Endothelial cell of umbilical vein (primary cell): ENCODE results near the gene LY9. TPM values are rescaled to one million over a fixed set of nuclear protein-coding genes. Genes with fewer than 3 reads are reported as not detected.

Experiments used
- BruUV-seq: library from RNA; stranded (reverse); fragments of 400-500 nt; replicated peaks from 2 replicates; lab custom pipeline; 2021; lab: Mats Ljungman, UMichigan
- CTCF ChIA-PET: fragments of 300-600, 350-600 bp; sonication (Branson Sonifier 250); formaldehyde crosslinking; loops from one replicate; lab custom pipeline; 2021; ENCODE audit warnings: antibody characterized with exemption, inconsistent platforms; lab: Charles Lee
- POLR2A ChIA-PET: fragments of 300-600, 350-600 bp; sonication (Branson Sonifier 250); formaldehyde crosslinking; loops from one replicate; lab custom pipeline; 2021; ENCODE audit warnings: antibody characterized with exemption, inconsistent platforms; lab: Charles Lee
- DNase-seq: peaks from one replicate; pipeline ENCODE4 v3.0.0-alpha.2; 2011; ENCODE audit warnings: low read depth, low spot score
- FAIRE-seq: peaks from 2 replicates; lab custom pipeline; 2011; peaks lifted over from hg19 to GRCh38; lab: Jason Lieb, UNC
- H2AFZ ChIP-seq: 2 replicates; pipeline ENCODE4 v1.6.0; 2012; ENCODE audit warnings: low read depth, low read length, control low read depth, inconsistent platforms
- H3K27ac ChIP-seq: 2 replicates; pipeline ENCODE4 v1.5.1; 2011; ENCODE audit warnings: low read depth, mild to moderate bottlenecking, control low read depth, low read length, moderate library complexity; ENCODE audit not compliant: insufficient read depth
- H3K27me3 ChIP-seq, 2 experiments: 2 replicates each; pipeline versions ENCODE4 v1.6.0 to v1.6.1; 2011; ENCODE audit warnings: low read length in 2 of 2, mixed read lengths in 1 of 2; ENCODE audit not compliant: control insufficient read depth in 2 of 2, insufficient read depth in 2 of 2
- H3K36me3 ChIP-seq, 2 experiments: 2 replicates in 1 of 2; 3 replicates in 1 of 2; pipeline ENCODE4 v1.5.1; 2011; ENCODE audit warnings: low read length in 2 of 2, mild to moderate bottlenecking in 1 of 2, moderate library complexity in 1 of 2; ENCODE audit not compliant: control insufficient read depth in 2 of 2, insufficient read depth in 2 of 2; ENCODE audit errors: extremely low read depth in 1 of 2
- H3K4me1 ChIP-seq: 3 replicates; pipeline ENCODE4 v1.5.1; 2011; ENCODE audit warnings: mild to moderate bottlenecking, low read length; ENCODE audit not compliant: control insufficient read depth, insufficient read depth; ENCODE audit errors: extremely low read depth
- H3K4me2 ChIP-seq: 2 replicates; pipeline ENCODE4 v1.6.1; 2011; ENCODE audit warnings: low read length, control low read depth, mixed read lengths; ENCODE audit not compliant: insufficient read depth
- H3K4me3 ChIP-seq, 3 experiments: fragments of 200-600 bp in 1 of 3; sonication (generic), shearing (Covaris generic) in 1 of 3; replicated peaks in 1 of 3; 2 replicates each; pipeline ENCODE4 v1.5.1; 2011 to 2016; ENCODE audit warnings: control low read depth in 3 of 3, low read length in 3 of 3, mild to moderate bottlenecking in 2 of 3, inconsistent platforms in 1 of 3, low read depth in 1 of 3, moderate library complexity in 1 of 3; ENCODE audit not compliant: insufficient read depth in 1 of 3
- H3K79me2 ChIP-seq: 2 replicates; pipeline ENCODE4 v1.6.0; 2012; ENCODE audit warnings: low read length, inconsistent platforms; ENCODE audit not compliant: control insufficient read depth, insufficient read depth
- H3K9ac ChIP-seq: replicated peaks from 2 replicates; pipeline ENCODE3; 2011; ENCODE audit warnings: low read length, control low read depth; ENCODE audit not compliant: insufficient read depth; ENCODE audit errors: extremely low read depth
- H3K9me1 ChIP-seq: replicated peaks from 3 replicates; pipeline ENCODE4 v1.6.0; 2011; ENCODE audit warnings: mild to moderate bottlenecking, low read length; ENCODE audit not compliant: control insufficient read depth, insufficient read depth; ENCODE audit errors: extremely low read depth
- H3K9me3 ChIP-seq: replicated peaks from 2 replicates; pipeline ENCODE4 v1.5.1; 2012; ENCODE audit warnings: low read length, inconsistent platforms; ENCODE audit not compliant: control insufficient read depth, insufficient read depth
- H4K20me1 ChIP-seq: replicated peaks from 2 replicates; pipeline ENCODE3; 2011; ENCODE audit warnings: mild to moderate bottlenecking, low read length; ENCODE audit not compliant: control insufficient read depth, insufficient read depth; ENCODE audit errors: extremely low read depth
- CTCF ChIP-seq, 2 donors: IDR thresholded peaks; 1 replicate in 1 of 2; 2 replicates in 1 of 2; pipeline ENCODE4 v1.5.1; 2011; ENCODE audit warnings: low read length in 2 of 2, mild to moderate bottlenecking in 2 of 2, moderate library complexity in 2 of 2, control low read depth in 1 of 2, inconsistent platforms in 1 of 2, low read depth in 1 of 2; ENCODE audit not compliant: insufficient read depth in 1 of 2; ENCODE audit errors: extremely low read depth in 1 of 2
- EZH2 ChIP-seq: IDR thresholded peaks from 2 replicates; pipeline ENCODE4 v1.6.1; 2012; ENCODE audit warnings: borderline replicate concordance, low read depth, mild to moderate bottlenecking, moderate library complexity, low read length, inconsistent platforms; ENCODE audit not compliant: severe bottlenecking
- FOS ChIP-seq: IDR thresholded peaks from 2 replicates; pipeline ENCODE4 v1.6.1; 2011; ENCODE audit warnings: mild to moderate bottlenecking, low read length, moderate library complexity, borderline replicate concordance; ENCODE audit not compliant: insufficient read depth
- GATA2 ChIP-seq: IDR thresholded peaks from 2 replicates; pipeline ENCODE4 v1.7.0; 2011; ENCODE audit warnings: low read depth, mild to moderate bottlenecking, moderate library complexity, mixed read lengths, low read length; ENCODE audit not compliant: insufficient read length, insufficient read depth
- JUN ChIP-seq: IDR thresholded peaks from 2 replicates; pipeline ENCODE4 v1.6.1; 2011; ENCODE audit warnings: borderline replicate concordance, low read depth; ENCODE audit not compliant: insufficient read length, insufficient read depth
- MAX ChIP-seq: IDR thresholded peaks from 2 replicates; pipeline ENCODE4 v1.6.1; 2011; ENCODE audit not compliant: insufficient read depth, insufficient read length
- MYC ChIP-seq: IDR thresholded peaks from one replicate; pipeline ENCODE4 v1.6.1; 2011; ENCODE audit warnings: mild to moderate bottlenecking, low read depth, low read length
- POLR2A ChIP-seq: IDR thresholded peaks from 2 replicates; pipeline ENCODE4 v1.6.1; 2012; ENCODE audit warnings: low read depth, mild to moderate bottlenecking, control low read depth, low read length
- dilution Hi-C: fragments of 300-500 bp; cut with MboI; formaldehyde crosslinking; loops from one replicate; pipeline ENCODE4 v1.15.0; 2019; ENCODE audit warnings: low sequenced_read_pairs; ENCODE audit not compliant: extremely low pct_ligation_motif_present
- intact Hi-C: fragments of 100-400 bp; cut with micrococcal nuclease; formaldehyde crosslinking; loops from one replicate; pipeline ENCODE4 v1.10.0; 2022
- polyA plus RNA-seq, 4 experiments: library from polyadenylated mRNA; depleted of rRNA in 3 of 4; stranded (reverse) in 3 of 4; unstranded in 1 of 4; fragments of >200 nt; gene quantifications; 2 replicates each; pipeline versions ENCODE4 v1.2.1 to v1.2.3, GENCODE V29; 2011 to 2012; ENCODE audit warnings: missing spikeins in 1 of 4
- total RNA-seq: library from RNA; stranded (reverse); gene quantifications from 2 replicates; pipeline ENCODE4 v1.2.3, GENCODE V29; 2021

LY9 gene
- total and polyA plus RNA-seq, 2 donors (not counting 3 experiments of a cell fraction or from before 2014, with no cell fraction given) = not detected

- Histone ChIP-seq H3K4me1 (no peaks in the 10 kb centered on the region), H3K4me2 (no peak overlapping the region), H3K36me3 (no peaks in the 10 kb centered on the region), H4K20me1 (no peaks in the 10 kb centered on the region), H3K27ac (no peak overlapping the region), H3K9ac (no peak overlapping the region), H3K27me3 (peaks cover 0 to 1% of the 10 kb centered on the region in 2 experiments), H2AFZ (no peak overlapping the region), H3K4me3 (no peak overlapping the region), H3K9me1 (no peaks in the 10 kb centered on the region), H3K79me2 (no peaks in the 10 kb centered on the region), H3K9me3 (no peaks in the 10 kb centered on the region)
- BruUV-seq = no TSS peak
- TF ChIP-seq JUN (no peak), EZH2 (no peak), FOS (no peak), CTCF (IDR thresholded peaks at IDR 0.05; ENCODE audit: extremely low read depth in 1 of 2, insufficient read depth in 1 of 2, low read depth in 1 of 2, low read length in 2 of 2) (no peak), GATA2 (no peak), MYC (no peak), POLR2A (no peak), MAX (no peak)
- ChIA-PET CTCF (no interaction called here), POLR2A (no interaction called here)
- FAIRE-seq (no peak), DNase-seq (no peak)
- intact Hi-C loops = no loop called here
- dilution Hi-C loops = no loop called here
These were observed 36.2 kb upstream of the LY9 start for GRCh38 chr1:160759740-160760139.
